ENCODE results near the gene KLHDC3. TPM values are rescaled to one million over a fixed set of nuclear protein-coding genes. Genes with fewer than 3 reads are reported as not detected.
A peak's percentile ranks its signal among the peaks of the same experiment; 100 is the strongest.

The KLHDC3 gene
- total and polyA plus RNA-seq, 2 of the 13 experiments (the other 11 are each of a cell fraction or from before 2014, with no cell fraction given): 78.3 to 91.5 TPM

- peak; percentile 76; the same call in 1 of the 2 replicates for TF ChIP-seq ZBTB49 (CRISPR knock-in tag; IDR thresholded peaks at IDR 0.05; ENCODE audit: borderline replicate concordance)
- no peak for TF ChIP-seq ZNF292 (CRISPR knock-in tag; IDR thresholded peaks at IDR 0.05; ENCODE audit: borderline replicate concordance, low read depth)
- no peak for TF ChIP-seq JUNB (CRISPR knock-in tag; IDR thresholded peaks at IDR 0.05; ENCODE audit: borderline replicate concordance)
- TF ChIP-seq KDM5B (CRISPR knock-in tag; IDR thresholded peaks at IDR 0.05; ENCODE audit: borderline replicate concordance): no peak
- TF ChIP-seq BCL6 (CRISPR knock-in tag; IDR thresholded peaks at IDR 0.05): 0 out of 2 replicates have a peak, but pooled peaks have one; percentile 15
- no peak for TF ChIP-seq FOXC1 (CRISPR knock-in tag; IDR thresholded peaks at IDR 0.05; ENCODE audit: borderline replicate concordance)
- peak; percentile 17; the same call in 1 of the 2 replicates for TF ChIP-seq ZBTB33 (CRISPR knock-in tag; IDR thresholded peaks at IDR 0.05)
- no peak for TF ChIP-seq FOXK1 (CRISPR knock-in tag; IDR thresholded peaks at IDR 0.05; ENCODE audit: borderline replicate concordance, low read depth)
- peak; percentile 12; the same call in 1 of the 2 replicates for TF ChIP-seq ZNF569 (CRISPR knock-in tag; IDR thresholded peaks at IDR 0.05; ENCODE audit: borderline replicate concordance)
- peak; percentile 16; the same call in 1 of the 2 replicates for TF ChIP-seq SPEN (CRISPR knock-in tag; IDR thresholded peaks at IDR 0.05; ENCODE audit: low read depth)
- no peak for TF ChIP-seq ZBTB8A (CRISPR knock-in tag; IDR thresholded peaks at IDR 0.05; ENCODE audit: borderline replicate concordance, low read depth)
- peak; percentile 71; the same call in 1 of the 2 replicates for TF ChIP-seq ZNF567 (CRISPR knock-in tag; IDR thresholded peaks at IDR 0.05; ENCODE audit: borderline replicate concordance)
- no peak for TF ChIP-seq ONECUT2 (CRISPR knock-in tag; IDR thresholded peaks at IDR 0.05)
- TF ChIP-seq SRSF9 (IDR thresholded peaks at IDR 0.05; ENCODE audit: borderline replicate concordance, insufficient read depth, low read depth, low read length, poor library complexity, severe bottlenecking): no peak
- no peak for TF ChIP-seq NR2F2 (IDR thresholded peaks at IDR 0.05; ENCODE audit: borderline replicate concordance, low read depth)
- no peak for TF ChIP-seq KDM3A (CRISPR knock-in tag; IDR thresholded peaks at IDR 0.05; ENCODE audit: low read depth)
- TF ChIP-seq RXRB (CRISPR knock-in tag; IDR thresholded peaks at IDR 0.05; ENCODE audit: borderline replicate concordance): 0 out of 2 replicates have a peak, but pooled peaks have one; percentile 3
- TF ChIP-seq BCL3 (CRISPR knock-in tag; IDR thresholded peaks at IDR 0.05): no peak
- 0 out of 2 replicates have a peak, but pooled peaks have one; percentile 27 for TF ChIP-seq GLI4 (CRISPR knock-in tag; IDR thresholded peaks at IDR 0.05; ENCODE audit: borderline replicate concordance)
- 0 out of 2 replicates have a peak, but pooled peaks have one; percentile 1 for TF ChIP-seq PPARG (CRISPR knock-in tag; conservative IDR thresholded peaks at IDR 0.05)
- no peak for TF ChIP-seq JUND (CRISPR knock-in tag; IDR thresholded peaks at IDR 0.05)
Measured at GRCh38 chr6:43060755-43061633, 46.9 kb downstream of the KLHDC3 start (continued).
